H1 (cell line): ENCODE data around the gene ATP5F1C. TPM values are rescaled to one million over a fixed set of nuclear protein-coding genes. Genes with fewer than 3 reads are reported as not detected.

Experiments used
- CTCF ChIA-PET: fragments of 300-600 bp; sonication (Branson Sonifier 250); formaldehyde crosslinking; loops from one replicate; lab custom pipeline; 2021; ENCODE audit not compliant: partially characterized antibody; lab: Charles Lee
- POLR2A ChIA-PET: fragments of 300-600 bp; sonication (Branson Sonifier 250); formaldehyde crosslinking; loops from one replicate; lab custom pipeline; 2021; ENCODE audit warnings: inconsistent platforms; ENCODE audit not compliant: partially characterized antibody; lab: Charles Lee
- DNase-seq, 2 experiments: peaks; one replicate each; pipeline versions ENCODE4 v3.0.0 to v3.0.0-alpha.2; 2010 to 2022; ENCODE audit warnings: low spot score in 2 of 2, low read depth in 1 of 2, mixed read lengths in 1 of 2
- FAIRE-seq: peaks from 2 replicates; lab custom pipeline; 2011; peaks lifted over from hg19 to GRCh38; lab: Jason Lieb, UNC
- H2AFZ ChIP-seq: 2 replicates; pipeline ENCODE4 v1.8.1; 2012; ENCODE audit warnings: low read length, inconsistent platforms
- H2AK5ac ChIP-seq: 2 replicates; pipeline ENCODE4 v1.6.1; 2013; ENCODE audit warnings: low read depth, low read length
- H2BK120ac ChIP-seq: replicated peaks from 2 replicates; pipeline ENCODE3; 2013; ENCODE audit warnings: low read depth, low read length, inconsistent platforms
- H2BK12ac ChIP-seq: 2 replicates; pipeline ENCODE4 v1.6.1; 2013; ENCODE audit warnings: low read depth, low read length
- H2BK15ac ChIP-seq: 2 replicates; pipeline ENCODE4 v1.6.1; 2013; ENCODE audit warnings: low read length
- H2BK20ac ChIP-seq: 2 replicates; pipeline ENCODE4 v1.6.1; 2013; ENCODE audit warnings: low read length
- H2BK5ac ChIP-seq: 2 replicates; pipeline ENCODE4 v1.6.1; 2013; ENCODE audit warnings: low read depth, low read length
- H3K14ac ChIP-seq: 2 replicates; pipeline ENCODE4 v1.6.1; 2013; ENCODE audit warnings: inconsistent platforms; ENCODE audit not compliant: insufficient read length
- H3K18ac ChIP-seq: 2 replicates; pipeline ENCODE4 v1.6.1; 2013; ENCODE audit warnings: low read length; ENCODE audit errors: extremely low read depth
- H3K23ac ChIP-seq: 2 replicates; pipeline ENCODE4 v1.6.1; 2013; ENCODE audit warnings: inconsistent platforms; ENCODE audit not compliant: insufficient read length
- H3K23me2 ChIP-seq: 2 replicates; pipeline ENCODE4 v1.6.1; 2013; ENCODE audit warnings: low read depth, low read length
- H3K27ac ChIP-seq: 2 replicates; pipeline ENCODE4 v1.6.1; 2011; ENCODE audit warnings: low read depth, low read length, inconsistent platforms
- H3K27me3 ChIP-seq, 4 experiments: replicated peaks in 1 of 4; 1 replicate in 1 of 4; 2 replicates in 3 of 4; pipeline versions ENCODE4 v1.6.1 to v1.8.1; 2011 to 2013; ENCODE audit warnings: low read length in 3 of 4, mild to moderate bottlenecking in 3 of 4, inconsistent platforms in 2 of 4, mixed read lengths in 2 of 4, moderate library complexity in 1 of 4; ENCODE audit not compliant: control insufficient read depth in 3 of 4, insufficient read depth in 3 of 4; ENCODE audit errors: extremely low read depth in 1 of 4
- H3K36me3 ChIP-seq, 4 experiments: 2 replicates each; pipeline versions ENCODE4 v1.6.1 to v1.8.1; 2011 to 2013; ENCODE audit warnings: mild to moderate bottlenecking in 4 of 4, low read length in 3 of 4, moderate library complexity in 2 of 4, control low read depth in 1 of 4, inconsistent platforms in 1 of 4; ENCODE audit not compliant: insufficient read depth in 4 of 4, control insufficient read depth in 2 of 4
- H3K4ac ChIP-seq: replicated peaks from 2 replicates; pipeline ENCODE3; 2013; ENCODE audit warnings: low read length, low read depth, mixed read lengths, inconsistent platforms; ENCODE audit not compliant: insufficient read length
- H3K4me1 ChIP-seq, 4 experiments: replicated peaks in 1 of 4; 1 replicate in 1 of 4; 2 replicates in 3 of 4; pipeline versions ENCODE4 v1.6.1 to v1.8.1; 2011 to 2013; ENCODE audit warnings: low read length in 3 of 4, inconsistent platforms in 2 of 4, mixed read lengths in 1 of 4; ENCODE audit not compliant: insufficient read depth in 4 of 4, control insufficient read depth in 3 of 4
- H3K4me2 ChIP-seq, 2 experiments: 2 replicates each; pipeline versions ENCODE4 v1.6.1 to v1.8.1; 2011 to 2013; ENCODE audit warnings: low read depth in 2 of 2, low read length in 2 of 2, control low read depth in 1 of 2, inconsistent platforms in 1 of 2, mild to moderate bottlenecking in 1 of 2; ENCODE audit not compliant: insufficient read depth in 1 of 2
- H3K4me3 ChIP-seq, 4 experiments: fragments of 200-600, 300-600 bp in 1 of 4; sonication (generic), shearing (Covaris generic), sonication (Bioruptor Twin) in 1 of 4; 2 replicates each; pipeline versions ENCODE4 v1.5.1 to v1.8.1; 2011 to 2016; ENCODE audit warnings: low read length in 4 of 4, low read depth in 3 of 4, control low read depth in 2 of 4, inconsistent platforms in 2 of 4, mild to moderate bottlenecking in 2 of 4, mixed read lengths in 1 of 4, moderate library complexity in 1 of 4; ENCODE audit not compliant: insufficient read depth in 2 of 4; ENCODE audit errors: extremely low read depth in 1 of 4
- H3K56ac ChIP-seq: replicated peaks from 2 replicates; pipeline ENCODE3; 2013; ENCODE audit warnings: low read depth, mild to moderate bottlenecking, mixed read lengths, low read length, inconsistent platforms; ENCODE audit not compliant: insufficient read length
- H3K79me1 ChIP-seq: 2 replicates; pipeline ENCODE4 v1.6.1; 2013; ENCODE audit warnings: low read depth, low read length, control low read depth
- H3K79me2 ChIP-seq, 2 experiments: 2 replicates each; pipeline versions ENCODE4 v1.6.1 to v1.8.1; 2012 to 2013; ENCODE audit warnings: low read length in 2 of 2, mild to moderate bottlenecking in 2 of 2, inconsistent platforms in 1 of 2; ENCODE audit not compliant: insufficient read depth in 2 of 2, control insufficient read depth in 1 of 2
- H3K9ac ChIP-seq, 4 experiments: replicated peaks in 1 of 4; 1 replicate in 1 of 4; 2 replicates in 3 of 4; pipeline versions ENCODE4 v1.6.1 to v1.8.1; 2011 to 2013; ENCODE audit warnings: low read depth in 3 of 4, low read length in 3 of 4, control low read depth in 2 of 4, mild to moderate bottlenecking in 2 of 4, moderate library complexity in 2 of 4, inconsistent platforms in 1 of 4; ENCODE audit errors: extremely low read depth in 1 of 4
- H3K9me3 ChIP-seq, 2 experiments: 2 replicates each; pipeline versions ENCODE4 v1.6.1 to v1.8.1; 2012 to 2013; ENCODE audit warnings: mild to moderate bottlenecking in 2 of 2, moderate library complexity in 2 of 2, control low read depth in 1 of 2, inconsistent platforms in 1 of 2, low read depth in 1 of 2, low read length in 1 of 2, mixed read lengths in 1 of 2; ENCODE audit not compliant: insufficient read depth in 2 of 2
- H4K20me1 ChIP-seq, 2 experiments: replicated peaks in 1 of 2; 2 replicates each; pipeline versions ENCODE3 to v1.8.1; 2011 to 2013; ENCODE audit warnings: inconsistent platforms in 2 of 2, low read length in 2 of 2, mild to moderate bottlenecking in 1 of 2; ENCODE audit not compliant: insufficient read depth in 2 of 2, control insufficient read depth in 1 of 2
- H4K5ac ChIP-seq: 2 replicates; pipeline ENCODE4 v1.6.1; 2013; ENCODE audit warnings: low read length, low read depth, mixed read lengths, inconsistent platforms; ENCODE audit not compliant: insufficient read length
- H4K8ac ChIP-seq: 2 replicates; pipeline ENCODE4 v1.8.0; 2013; ENCODE audit warnings: mild to moderate bottlenecking, moderate library complexity, low read length, inconsistent platforms; ENCODE audit not compliant: insufficient read depth; ENCODE audit errors: extremely low read depth
- H4K91ac ChIP-seq: replicated peaks from 2 replicates; pipeline ENCODE3; 2013; ENCODE audit warnings: low read length, mixed read lengths, inconsistent platforms; ENCODE audit not compliant: insufficient read length
- CHD1 ChIP-seq: IDR thresholded peaks from 2 replicates; pipeline ENCODE4 v1.6.1; 2012; ENCODE audit warnings: low read depth, low read length, improper control_type of control experiment
- HDAC2 ChIP-seq, 2 experiments: fragments of 300-600 bp in 1 of 2; sonication (generic) in 1 of 2; IDR thresholded peaks; 2 replicates each; pipeline ENCODE4 v1.6.1; 2011 to 2012; ENCODE audit warnings: low read depth in 2 of 2, low read length in 2 of 2, mild to moderate bottlenecking in 2 of 2, moderate library complexity in 2 of 2, borderline replicate concordance in 1 of 2, inconsistent platforms in 1 of 2
- KDM1A ChIP-seq: fragments of 200-600, 300-600 bp; sonication (generic); IDR thresholded peaks from 2 replicates; pipeline ENCODE4 v1.7.1; 2016; ENCODE audit warnings: mild to moderate bottlenecking, low read length, borderline replicate concordance
- KDM4A ChIP-seq: IDR thresholded peaks from one replicate; pipeline ENCODE4 v1.7.1; 2012; ENCODE audit warnings: low read depth, mild to moderate bottlenecking, moderate library complexity, low read length, inconsistent platforms; ENCODE audit not compliant: severe bottlenecking
- PHF8 ChIP-seq: fragments of 200-600 bp; sonication (generic); conservative IDR thresholded peaks from 2 replicates; pipeline ENCODE4 v1.7.1; 2012; ENCODE audit warnings: low read depth, mild to moderate bottlenecking, inconsistent platforms, low read length, moderate library complexity
- SAP30 ChIP-seq: fragments of 300-600 bp; sonication (generic); IDR thresholded peaks from 2 replicates; pipeline ENCODE4 v1.7.1; 2012; ENCODE audit warnings: low read length, moderate library complexity, mild to moderate bottlenecking, inconsistent platforms; ENCODE audit not compliant: insufficient read depth, insufficient replicate concordance
- SIN3A ChIP-seq, 2 experiments: IDR thresholded peaks in 1 of 2; conservative IDR thresholded peaks in 1 of 2; 2 replicates each; pipeline ENCODE4 v1.6.1; 2011 to 2012; ENCODE audit warnings: low read length in 2 of 2, improper control_type of control experiment in 1 of 2, low read depth in 1 of 2, mild to moderate bottlenecking in 1 of 2
- TAF7 ChIP-seq: optimal IDR thresholded peaks from 2 replicates; pipeline ENCODE3; 2011; ENCODE audit warnings: low read depth, mild to moderate bottlenecking, inconsistent platforms, low read length, moderate library complexity, borderline replicate concordance
- TCF12 ChIP-seq: IDR thresholded peaks from 2 replicates; pipeline ENCODE4 v1.6.1; 2011; ENCODE audit warnings: low read depth, mild to moderate bottlenecking, low read length
- YY1 ChIP-seq: IDR thresholded peaks from 2 replicates; pipeline ENCODE4 v1.6.1; 2011; ENCODE audit warnings: low read depth, mild to moderate bottlenecking, low read length
- WGBS, 2 experiments: shearing (Covaris generic) in 1 of 2; methylation state at CpG; one replicate each; pipeline versions ENCODE4 v1.1.6 to v1.1.7; 2013 to 2015; ENCODE audit warnings: low lambda C conversion rate in 2 of 2, mixed read lengths in 2 of 2, inconsistent platforms in 1 of 2, low coverage in 1 of 2, missing lambda C conversion rate in 1 of 2; ENCODE audit not compliant: insufficient replicate concordance in 2 of 2, insufficient coverage in 1 of 2, insufficient read length in 1 of 2; ENCODE audit errors: extremely low coverage in 1 of 2, missing lambda C conversion rate in 1 of 2; 5-methylcytosine and 5-hydroxymethylcytosine counted together
- polyA plus RNA-seq, 7 experiments: library from polyadenylated mRNA; depleted of rRNA in 3 of 7; stranded (reverse) in 5 of 7; unstranded in 2 of 7; fragments of >200 nt in 5 of 7; fragments of 200-250 nt in 2 of 7; gene quantifications; 1 replicate in 5 of 7; 2 replicates in 1 of 7; 4 replicates in 1 of 7; pipeline versions ENCODE4 v1.2.1 to v1.2.3, GENCODE V29; 2011 to 2013; ENCODE audit warnings: missing spikeins in 2 of 7, mixed read lengths in 2 of 7
- total RNA-seq: library from RNA; stranded (reverse); fragmentation: NEBNext Ultra II Directional; extraction: Animal tissue kit (Norgen Biotek cat#: 25700); gene quantifications from 2 replicates; pipeline ENCODE4 v1.2.1, GENCODE V29; 2021

The ATP5F1C gene
- total and polyA plus RNA-seq, 2 of the 8 experiments (the other 6 are each of a cell fraction or from before 2014, with no cell fraction given), result 221 to 265 TPM

DNA sequence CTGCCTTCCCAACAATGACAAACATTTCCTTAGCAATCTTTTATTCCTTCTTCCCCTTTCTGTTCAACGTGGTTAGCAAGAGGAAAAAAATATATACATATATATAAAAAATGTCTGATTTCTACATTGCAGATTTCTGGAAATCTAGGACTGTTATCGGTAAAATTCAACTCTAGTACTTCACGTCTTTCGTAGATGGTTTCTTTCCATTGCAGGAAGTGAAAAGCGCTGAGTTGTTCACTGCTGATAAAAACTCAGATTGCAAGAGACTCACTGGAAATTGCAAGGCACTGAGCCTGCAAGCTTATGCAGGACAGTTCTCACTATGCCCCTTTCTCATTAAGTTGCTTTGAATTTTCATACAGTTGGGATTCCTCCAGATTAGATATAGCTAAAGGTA is 24.0 kb upstream of the ATP5F1C start:
- Histone ChIP-seq H3K23me2 (no peaks in the 10 kb centered on the region), H3K56ac (no peak overlapping the region), H3K27me3 (no peaks in the 10 kb centered on the region), H4K91ac (no peak overlapping the region), H3K36me3 (peaks cover 2 to 80% (median 38%) of the 10 kb centered on the region in 4 experiments), H2BK120ac (no peak overlapping the region), H3K27ac (no peak overlapping the region), H3K14ac (no peak overlapping the region), H3K18ac (no peak overlapping the region), H4K5ac (no peak overlapping the region), H4K8ac (no peak overlapping the region), H2BK5ac (no peak overlapping the region), H3K4me1 (no peaks in the 10 kb centered on the region), H3K79me2 (no peaks in the 10 kb centered on the region), H3K9me3 (no peaks in the 10 kb centered on the region), H3K4me2 (no peak overlapping the region), H3K23ac (no peak overlapping the region), H2AK5ac (no peak overlapping the region), H2BK20ac (no peak overlapping the region), H3K4ac (no peak overlapping the region), H3K4me3 (no peak overlapping the region), H3K79me1 (no peaks in the 10 kb centered on the region), H2BK12ac (no peak overlapping the region), H3K9ac (no peak overlapping the region), H4K20me1 (no peaks in the 10 kb centered on the region)
- CTCF ChIA-PET, result no interaction called here
- POLR2A ChIA-PET, result no interaction called here
- FAIRE-seq (no peak), DNase-seq (no peak)
- 93% methylated on average over 5 of the region's 5 CpGs; no CpG with 5 or more reads in 1 of the 2 experiments for WGBS, 2 experiments
- TF ChIP-seq TCF12 (no peak), HDAC2 (IDR thresholded peaks at IDR 0.05; ENCODE audit: borderline replicate concordance in 1 of 2, low read depth in 2 of 2, low read length in 2 of 2) (no peak), SAP30 (no peak), KDM1A (no peak), YY1 (no peak), PHF8 (no peak), KDM4A (no peak), TAF7 (no peak), CHD1 (no peak), SIN3A (conservative IDR thresholded peaks at IDR 0.05 in 1 of 2, IDR thresholded peaks at IDR 0.05 in 1 of 2; ENCODE audit: low read depth in 1 of 2, low read length in 2 of 2) (no peak)
- TF ChIP-seq, all 59 proteins: peak for 0
- no peak overlapping the region for H2AFZ ChIP-seq
- no peak overlapping the region for H2BK15ac ChIP-seq
